Brain microvascular endothelial cell (primary cell): ENCODE results near the gene UNC5CL.
A peak's percentile ranks its signal among the peaks of the same experiment; 100 is the strongest.

Source experiments
- DNase-seq: peaks from one replicate; pipeline ENCODE4 v3.0.0-alpha.2; 2020
- H3K27ac ChIP-seq: fragments of 250-450 bp; sonication (Bioruptor Pico); 2 replicates; pipeline ENCODE4 v1.5.1; 2020; ENCODE audit warnings: mild to moderate bottlenecking, moderate library complexity
- H3K27me3 ChIP-seq: fragments of 250-450 bp; sonication (Bioruptor Pico); replicated peaks from 2 replicates; pipeline ENCODE4 v1.5.1; 2020; ENCODE audit warnings: mild to moderate bottlenecking
- H3K36me3 ChIP-seq: fragments of 250-450 bp; sonication (Bioruptor Pico); replicated peaks from 2 replicates; pipeline ENCODE4 v1.5.1; 2020; ENCODE audit warnings: mild to moderate bottlenecking
- H3K4me3 ChIP-seq: 2 replicates; pipeline ENCODE4 v1.5.1; 2011; ENCODE audit warnings: low read depth, mild to moderate bottlenecking, control low read depth, low read length, moderate library complexity
- in situ Hi-C: cut with HindIII; loops from 2 replicates; pipeline ENCODE4 v1.10.0; 2017; ENCODE audit warnings: low sequenced_read_pairs, low pct_ligation_motif_present
- TF ChIP-seq, protein P1 (sequence below): IDR thresholded peaks from 2 replicates; pipeline ENCODE4 v1.5.1; 2011; ENCODE audit warnings: low read depth, mild to moderate bottlenecking, moderate library complexity, low read length, control low read depth, inconsistent platforms; ENCODE audit errors: missing control alignments

UNC5CL gene

DNA sequence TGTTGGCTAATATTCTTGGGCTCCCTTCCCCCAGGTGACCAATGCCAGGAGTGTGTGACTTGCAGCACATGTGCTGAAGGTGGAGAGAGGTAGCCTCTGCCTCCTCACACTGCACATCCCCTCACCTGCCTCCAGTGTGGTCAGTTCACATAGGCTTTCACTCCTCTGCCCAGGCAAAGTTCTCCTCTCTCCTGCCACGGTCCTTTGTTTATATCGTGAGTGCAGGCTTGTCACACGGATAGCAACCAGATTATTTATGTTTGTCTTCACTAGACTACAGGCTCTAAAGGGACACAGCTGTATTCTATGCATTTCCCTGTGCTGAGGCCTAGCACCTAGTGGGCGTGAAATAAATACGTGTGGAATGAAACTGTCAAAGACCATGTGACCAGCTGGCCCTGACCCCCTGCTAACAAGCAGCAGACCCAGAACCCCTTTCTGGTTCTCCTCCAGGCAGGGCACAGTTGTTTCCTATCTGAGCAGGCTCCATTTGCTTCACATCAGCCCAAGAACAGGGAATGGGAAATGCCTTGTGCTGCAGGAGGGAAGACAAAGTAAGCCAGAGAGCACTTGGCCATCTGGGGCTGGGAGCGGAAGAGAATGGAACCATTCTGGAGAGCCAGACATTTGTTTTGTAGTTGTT, 42.3 kb downstream of the UNC5CL start:
- no peak for DNase-seq
- Histone ChIP-seq H3K4me3 (no peak overlapping the region), H3K27me3 (no peaks in the 10 kb centered on the region), H3K27ac (peak overlapping the region; percentile 2), H3K36me3 (no peaks in the 10 kb centered on the region)
- in situ Hi-C loops: no loop called here
- TF ChIP-seq, protein P1, sequence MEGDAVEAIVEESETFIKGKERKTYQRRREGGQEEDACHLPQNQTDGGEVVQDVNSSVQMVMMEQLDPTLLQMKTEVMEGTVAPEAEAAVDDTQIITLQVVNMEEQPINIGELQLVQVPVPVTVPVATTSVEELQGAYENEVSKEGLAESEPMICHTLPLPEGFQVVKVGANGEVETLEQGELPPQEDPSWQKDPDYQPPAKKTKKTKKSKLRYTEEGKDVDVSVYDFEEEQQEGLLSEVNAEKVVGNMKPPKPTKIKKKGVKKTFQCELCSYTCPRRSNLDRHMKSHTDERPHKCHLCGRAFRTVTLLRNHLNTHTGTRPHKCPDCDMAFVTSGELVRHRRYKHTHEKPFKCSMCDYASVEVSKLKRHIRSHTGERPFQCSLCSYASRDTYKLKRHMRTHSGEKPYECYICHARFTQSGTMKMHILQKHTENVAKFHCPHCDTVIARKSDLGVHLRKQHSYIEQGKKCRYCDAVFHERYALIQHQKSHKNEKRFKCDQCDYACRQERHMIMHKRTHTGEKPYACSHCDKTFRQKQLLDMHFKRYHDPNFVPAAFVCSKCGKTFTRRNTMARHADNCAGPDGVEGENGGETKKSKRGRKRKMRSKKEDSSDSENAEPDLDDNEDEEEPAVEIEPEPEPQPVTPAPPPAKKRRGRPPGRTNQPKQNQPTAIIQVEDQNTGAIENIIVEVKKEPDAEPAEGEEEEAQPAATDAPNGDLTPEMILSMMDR: no peak

DNA sequence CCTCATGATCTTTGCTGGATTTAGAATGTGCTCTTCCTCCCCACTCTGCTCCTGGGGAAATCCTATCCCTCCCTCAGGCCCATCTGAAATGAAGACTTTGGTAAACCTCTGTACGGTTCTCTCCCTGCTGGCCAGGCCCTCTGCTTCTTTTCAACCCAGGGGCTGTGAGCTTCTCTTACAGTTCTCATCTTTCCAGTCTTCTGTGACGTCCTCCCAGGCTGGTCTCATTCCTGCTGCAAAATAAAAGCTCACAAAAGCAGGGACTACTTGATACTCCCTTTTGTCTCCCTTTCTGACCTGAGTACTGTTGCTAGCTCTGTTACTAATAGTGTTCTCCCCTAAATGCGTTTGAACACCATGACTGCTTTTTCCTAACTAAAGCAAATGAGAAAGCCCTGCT, 46.3 kb downstream of the UNC5CL start:
- no peaks in the 10 kb centered on the region for H3K36me3 ChIP-seq
- H3K27me3 ChIP-seq: peaks cover 3% of the 10 kb centered on the region
- no peak overlapping the region for H3K27ac ChIP-seq
- no peak for DNase-seq
- no peak overlapping the region for H3K4me3 ChIP-seq
- in situ Hi-C loops: no loop called here
- TF ChIP-seq, protein P1: no peak

DNA sequence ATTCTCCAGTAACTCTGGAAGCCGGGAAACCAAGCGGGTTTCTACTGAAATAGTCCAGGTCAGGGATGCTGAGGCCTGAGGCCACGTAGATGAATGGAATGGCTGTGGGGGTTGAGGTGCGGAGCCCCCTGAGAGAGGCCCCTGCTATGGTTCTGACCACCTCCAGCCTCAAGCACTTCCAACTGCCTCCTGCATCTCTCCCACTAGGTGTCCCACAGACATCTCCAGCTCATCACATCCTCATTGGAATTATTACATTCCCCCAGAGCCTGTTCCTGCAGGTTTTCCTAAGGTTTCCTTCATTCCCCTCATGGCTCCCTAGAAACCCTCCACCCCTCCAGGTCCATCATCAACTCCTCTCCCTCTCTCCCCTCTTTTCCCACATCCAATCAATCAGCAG, 48.7 kb downstream of the UNC5CL start:
- in situ Hi-C loops: no loop called here
- H3K4me3 ChIP-seq: no peak overlapping the region
- peaks cover 3% of the 10 kb centered on the region for H3K27me3 ChIP-seq
- DNase-seq: no peak
- H3K36me3 ChIP-seq: no peaks in the 10 kb centered on the region
- H3K27ac ChIP-seq: no peak overlapping the region
- TF ChIP-seq, protein P1: peak; percentile 50

DNA sequence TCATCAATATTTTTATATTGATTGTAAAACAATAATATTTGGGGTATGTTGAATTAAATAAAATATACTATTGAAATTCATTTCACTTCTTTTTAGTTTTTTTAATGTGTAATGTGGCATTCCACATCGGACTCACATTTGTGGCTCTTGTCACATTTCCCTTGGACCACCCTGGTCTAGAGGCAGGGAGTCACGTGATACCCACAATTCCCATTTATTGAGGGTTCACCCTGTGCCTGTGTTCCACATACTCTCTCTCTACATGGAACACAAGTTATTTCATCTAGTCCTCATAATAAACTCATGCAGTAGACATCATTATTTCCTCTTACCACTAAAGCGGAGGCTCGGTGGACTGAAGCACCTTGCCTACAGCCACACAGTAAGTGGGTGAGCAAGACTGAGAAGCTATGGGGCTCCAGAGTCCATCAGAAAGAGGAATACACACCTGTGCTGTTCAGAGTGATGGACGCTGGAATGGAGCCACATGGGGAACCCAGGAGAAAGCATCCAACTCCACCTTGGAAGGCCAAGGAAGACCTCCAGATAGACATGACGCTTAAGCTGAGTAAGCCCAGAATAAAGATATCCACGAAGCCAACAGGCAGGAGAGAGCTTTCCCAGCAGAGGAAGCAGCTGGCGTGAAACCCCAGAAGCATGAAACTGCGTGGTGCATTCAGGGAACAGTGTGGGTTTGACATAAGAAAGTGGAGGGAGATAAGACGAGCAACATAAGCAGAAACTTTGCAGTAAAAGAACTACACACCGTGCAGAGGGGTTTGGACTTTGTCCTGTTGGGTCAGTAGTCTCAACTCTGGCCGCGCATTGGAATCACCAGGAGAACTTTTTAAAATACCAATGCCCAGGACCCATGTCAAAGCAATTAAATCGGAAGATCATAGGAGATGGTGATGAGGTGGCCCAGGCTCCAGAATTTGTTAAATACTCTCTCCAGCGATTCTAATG, 49.5 kb downstream of the UNC5CL start:
- Histone ChIP-seq H3K27ac (no peak overlapping the region), H3K36me3 (no peaks in the 10 kb centered on the region), H3K4me3 (no peak overlapping the region), H3K27me3 (peaks cover 3% of the 10 kb centered on the region)
- in situ Hi-C loops: no loop called here
- no peak for DNase-seq
- TF ChIP-seq, protein P1: no peak

DNA sequence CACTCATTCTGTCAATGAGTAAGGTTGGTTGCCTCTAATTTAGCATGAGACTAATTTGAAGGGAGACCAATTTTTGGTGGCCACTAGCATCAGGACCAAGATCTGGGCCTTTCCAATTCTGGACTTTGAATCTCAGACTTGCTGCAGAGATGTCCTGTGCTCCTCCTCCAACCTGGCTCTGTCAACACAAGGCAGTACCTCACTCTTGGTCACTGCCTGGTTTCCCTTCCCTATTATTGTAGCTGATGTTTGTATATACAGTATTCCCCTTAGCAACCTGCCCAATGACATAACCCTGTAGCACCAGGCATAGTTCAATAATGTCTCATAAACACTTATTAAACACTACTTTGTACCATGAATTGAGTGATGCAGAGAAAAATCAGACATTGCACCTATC, 50.4 kb downstream of the UNC5CL start:
- H3K4me3 ChIP-seq: no peak overlapping the region
- no peaks in the 10 kb centered on the region for H3K36me3 ChIP-seq
- DNase-seq: no peak
- in situ Hi-C loops: no loop called here
- H3K27me3 ChIP-seq: peaks cover 3% of the 10 kb centered on the region
- TF ChIP-seq, protein P1: no peak
- H3K27ac ChIP-seq: no peak overlapping the region
